NCI-H187 treated with DMSO at 0.1 percent for 48 hours (cell line): ENCODE results near the gene MAST4.

ENCODE experiments used
- DNase-seq: peaks from one replicate; lab custom pipeline; 2025; lab: John Stamatoyannopoulos, UW

The MAST4 gene

DNA sequence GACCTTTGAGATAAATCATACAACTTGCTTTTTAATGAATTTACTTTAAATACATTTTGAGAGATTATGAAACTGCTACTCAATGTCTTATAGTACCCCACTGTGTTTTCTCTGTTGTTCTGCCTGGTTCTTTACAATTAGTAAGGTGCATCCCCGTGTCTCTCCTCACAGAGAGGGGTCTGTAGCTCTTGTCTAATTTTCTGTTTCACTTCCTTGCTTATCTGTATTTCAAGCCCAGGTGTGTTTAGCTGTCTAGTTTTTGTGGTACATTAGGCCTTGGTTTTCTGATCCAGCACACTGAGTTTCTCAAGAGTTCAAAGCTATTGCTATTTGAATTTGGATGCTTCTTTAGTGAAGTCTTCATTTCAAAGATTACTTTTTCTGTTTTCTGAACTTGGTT, 105.1 kb downstream of the MAST4 start:
- DNase-seq, result no peak

DNA sequence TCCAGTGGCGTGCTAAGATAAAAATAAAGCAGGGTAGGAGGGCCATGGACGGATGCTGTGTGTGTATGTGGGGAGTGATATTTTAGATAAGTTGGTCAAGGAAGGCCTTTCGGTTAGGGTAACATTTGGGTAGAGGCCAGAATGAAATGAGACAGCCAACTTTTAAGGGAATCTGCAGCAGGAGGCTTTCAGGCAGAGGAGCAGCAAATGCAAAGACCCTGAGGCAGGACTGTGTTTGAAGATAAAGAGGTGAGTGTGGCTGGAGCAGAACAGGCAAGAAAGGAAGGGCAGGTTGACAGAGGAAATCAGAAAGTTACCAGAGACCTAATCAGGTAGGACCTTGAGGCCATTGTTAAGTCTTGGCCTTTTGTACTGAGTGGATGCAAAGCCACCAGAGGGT, 106.2 kb downstream of the MAST4 start:
- no peak for DNase-seq

- no peak for DNase-seq
These were observed 108.7 kb downstream of the MAST4 start for GRCh38 chr5:66704790-66705425.

DNA sequence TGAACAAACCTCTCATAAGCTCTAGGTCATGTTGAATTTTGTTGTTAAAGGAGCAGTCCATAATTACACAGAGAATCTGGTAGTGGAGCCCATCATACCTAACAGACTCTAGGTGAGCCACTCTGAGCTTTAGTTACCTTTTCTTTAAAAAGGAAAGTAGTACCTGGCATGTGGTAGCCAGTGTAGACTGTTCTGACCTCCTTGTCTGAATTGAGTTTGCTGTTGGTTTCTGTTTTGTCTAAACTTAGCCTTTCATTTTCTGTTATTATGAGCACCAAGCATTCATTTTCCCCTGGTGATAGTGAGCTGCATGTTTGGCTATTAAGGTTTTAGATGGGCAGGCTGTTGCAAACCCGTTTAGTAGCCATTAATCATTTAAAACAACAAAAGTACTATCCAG, 112.2 kb downstream of the MAST4 start:
- no peak for DNase-seq

DNA sequence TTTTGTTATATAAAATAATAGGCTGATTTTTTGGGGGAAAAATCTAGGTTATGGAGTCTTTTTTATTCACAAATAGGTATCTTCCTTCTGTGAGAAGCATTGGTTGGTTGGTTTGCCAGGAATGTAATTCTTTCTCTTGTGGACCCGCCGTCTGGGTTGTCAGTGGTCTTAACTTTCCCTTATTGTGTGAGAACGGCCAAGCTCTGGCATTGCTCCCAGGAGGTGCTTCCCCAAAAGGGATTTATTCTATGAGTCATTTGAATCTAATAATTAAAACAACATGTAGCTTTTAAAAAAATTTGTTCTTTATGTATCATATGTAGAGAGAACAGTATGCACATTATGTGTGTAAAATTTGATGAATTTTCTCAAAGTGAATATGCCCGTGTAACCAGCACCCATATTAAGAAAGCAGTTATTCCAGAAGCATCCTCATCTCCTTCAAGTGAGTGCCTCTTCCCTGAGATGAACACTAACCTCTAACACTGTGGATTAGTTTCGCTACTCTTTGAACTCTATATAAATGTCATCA, 114.4 kb downstream of the MAST4 start:
- DNase-seq, result no peak

DNA sequence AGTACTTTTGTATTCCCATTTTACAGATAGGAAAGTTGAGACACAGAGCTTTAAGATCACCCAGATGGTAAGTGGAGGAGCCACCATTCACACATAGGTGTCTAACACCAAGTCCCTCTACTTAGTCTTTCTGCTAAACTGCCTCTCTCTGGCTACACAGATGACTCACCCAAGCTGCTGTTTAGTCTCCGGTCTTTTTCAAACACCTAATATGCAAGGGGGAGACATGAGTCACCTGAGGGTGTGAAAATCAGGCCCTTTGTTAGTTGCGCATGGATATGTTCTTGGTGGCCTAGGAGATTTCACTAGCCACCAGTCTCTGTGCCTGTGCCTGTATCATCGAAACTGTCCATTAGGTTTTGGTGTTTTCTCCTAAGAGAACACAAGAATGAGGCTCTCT, 117.8 kb downstream of the MAST4 start:
- DNase-seq, result no peak

DNA sequence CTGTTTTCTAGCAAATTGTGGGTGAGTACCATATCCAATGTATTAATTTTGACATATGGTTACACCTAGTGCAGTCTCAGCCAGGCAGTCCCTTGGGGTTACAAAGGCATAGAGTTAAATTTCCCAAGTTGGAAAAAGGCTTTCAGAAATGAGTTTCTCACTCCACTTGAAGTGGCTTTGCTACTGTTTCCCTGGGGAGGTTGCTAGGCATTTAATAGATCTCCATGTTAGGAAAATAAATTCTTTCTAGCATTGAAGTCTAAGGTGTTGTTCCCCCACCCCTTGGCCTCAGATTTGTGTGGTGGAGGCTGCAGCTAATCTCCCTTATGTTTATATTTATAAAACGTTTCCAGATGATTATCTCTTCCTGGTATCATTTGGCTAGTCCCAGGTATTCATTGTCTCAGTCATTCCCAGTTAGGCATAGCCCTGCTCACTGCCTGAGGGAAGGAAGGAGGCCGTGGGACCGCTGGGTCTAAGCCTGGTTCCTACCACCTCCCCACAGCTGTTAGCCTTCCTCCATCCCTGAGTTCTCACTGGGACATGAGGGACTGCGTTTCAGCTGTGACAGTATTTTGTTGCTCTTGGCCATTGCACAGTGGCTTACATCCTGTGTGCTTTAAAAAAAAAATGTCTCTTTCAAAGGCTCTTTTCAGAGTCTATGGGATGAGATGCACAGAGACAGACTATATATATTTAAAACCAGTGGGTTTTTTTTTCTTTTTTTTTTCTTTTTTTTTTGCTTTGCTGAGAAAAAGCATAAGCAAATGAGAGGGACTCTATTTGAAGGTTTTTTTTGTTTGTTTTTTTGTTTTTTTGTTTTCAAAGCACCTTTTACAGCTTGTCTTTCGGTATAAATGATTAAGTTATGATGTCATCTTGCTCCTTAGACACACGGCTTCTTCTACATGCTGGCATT, 121.5 kb downstream of the MAST4 start:
- peak; percentile 37 for DNase-seq

GRCh38 chr5:66718374-66719002, 122.3 kb downstream of the MAST4 start:
- no peak for DNase-seq

DNA sequence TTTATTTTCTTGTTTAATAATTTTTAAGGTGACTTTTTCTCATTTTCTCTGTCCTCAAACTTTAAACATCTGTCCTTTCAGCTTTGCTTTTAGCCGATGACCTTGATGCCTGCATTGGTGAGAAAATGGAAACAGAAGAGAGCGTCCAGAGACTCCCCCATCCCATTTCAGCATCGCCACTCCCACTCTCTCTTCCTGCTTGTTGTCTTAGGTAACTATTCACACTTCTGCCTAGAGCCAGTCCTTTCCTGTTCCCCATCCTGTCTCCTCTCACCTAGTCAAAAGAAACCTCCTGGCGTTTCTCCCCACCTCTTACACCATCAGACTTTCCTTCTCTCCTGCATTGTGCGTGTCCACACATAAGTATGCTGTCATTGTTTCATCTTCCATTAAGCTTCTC, 124.6 kb downstream of the MAST4 start:
- DNase-seq, result no peak

DNA sequence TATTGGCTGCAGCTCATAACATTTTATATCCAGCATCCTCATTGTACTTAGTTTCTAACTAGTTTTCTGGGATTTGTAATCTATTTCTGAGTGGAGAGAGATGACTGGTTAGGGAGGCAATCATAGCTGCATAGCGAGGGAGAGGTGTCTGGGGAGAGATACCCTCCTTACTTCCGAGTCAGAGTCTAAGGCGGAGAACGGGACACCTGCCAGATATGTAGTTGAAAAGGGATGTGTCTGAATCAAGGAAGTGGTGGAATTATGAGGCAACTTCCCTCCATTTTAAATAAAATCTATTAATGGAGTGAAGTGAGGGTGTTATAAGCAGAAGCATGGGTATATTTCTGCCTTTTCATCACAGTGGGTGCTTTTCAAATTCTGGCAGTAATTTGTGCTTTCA, 126.5 kb downstream of the MAST4 start:
- DNase-seq, result no peak

DNA sequence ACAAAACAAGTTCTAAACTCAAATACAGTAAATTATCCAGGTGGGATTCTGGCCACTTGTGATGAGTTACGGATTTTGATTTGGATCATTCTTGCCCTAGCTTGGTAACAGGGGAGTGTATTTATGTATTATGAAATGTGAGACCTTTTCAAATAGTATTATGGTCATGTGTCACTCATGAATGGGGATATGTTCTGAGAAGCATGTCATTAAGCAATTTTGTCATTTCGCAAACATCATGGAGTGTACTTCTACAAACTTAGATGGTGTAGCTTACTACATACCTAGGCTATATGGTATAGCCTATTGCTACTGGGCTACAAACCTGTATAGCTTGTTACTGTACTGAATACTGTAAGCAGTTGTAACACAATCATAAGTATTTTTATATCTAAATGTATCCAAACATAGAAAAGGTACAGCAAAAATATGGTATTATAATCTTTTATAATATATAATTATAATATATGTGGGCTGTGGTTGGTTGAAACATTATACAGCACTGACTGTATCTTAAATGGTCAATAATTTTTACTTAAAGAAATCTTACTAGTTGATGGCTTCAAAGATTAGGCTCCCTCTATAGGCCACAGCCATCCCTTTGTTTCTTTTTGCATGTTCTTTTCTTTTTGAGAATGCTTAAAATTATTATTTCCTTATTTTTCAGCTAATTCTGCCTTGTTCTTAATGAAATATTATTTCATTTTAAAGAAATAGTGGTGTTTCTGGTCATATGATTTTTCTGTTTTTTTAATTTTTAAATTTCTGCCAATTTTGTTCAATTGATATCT, 128.4 kb downstream of the MAST4 start:
- DNase-seq, result no peak

DNA sequence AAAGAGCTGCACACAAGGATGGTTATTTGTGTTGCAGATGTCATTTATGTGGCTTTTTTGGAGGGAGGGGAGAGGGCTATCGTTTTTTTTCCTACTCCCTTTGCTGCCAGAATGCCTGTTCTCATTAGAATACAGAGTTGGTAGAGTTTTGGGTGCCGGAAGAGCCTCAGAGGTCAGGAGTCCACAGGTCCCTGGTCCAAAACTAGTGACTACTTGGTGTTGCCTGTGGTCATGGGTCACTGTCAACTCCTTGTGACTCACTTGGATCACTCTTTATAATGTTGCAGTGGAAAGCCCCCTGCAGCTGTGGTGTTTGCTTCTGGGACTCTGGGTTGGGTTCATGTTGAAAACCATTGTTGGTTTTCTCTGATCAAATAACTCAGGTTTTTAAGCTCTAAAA, 131.4 kb downstream of the MAST4 start:
- DNase-seq, result no peak

GRCh38 chr5:66728049-66728448, 131.9 kb downstream of the MAST4 start:
- no peak for DNase-seq

DNA sequence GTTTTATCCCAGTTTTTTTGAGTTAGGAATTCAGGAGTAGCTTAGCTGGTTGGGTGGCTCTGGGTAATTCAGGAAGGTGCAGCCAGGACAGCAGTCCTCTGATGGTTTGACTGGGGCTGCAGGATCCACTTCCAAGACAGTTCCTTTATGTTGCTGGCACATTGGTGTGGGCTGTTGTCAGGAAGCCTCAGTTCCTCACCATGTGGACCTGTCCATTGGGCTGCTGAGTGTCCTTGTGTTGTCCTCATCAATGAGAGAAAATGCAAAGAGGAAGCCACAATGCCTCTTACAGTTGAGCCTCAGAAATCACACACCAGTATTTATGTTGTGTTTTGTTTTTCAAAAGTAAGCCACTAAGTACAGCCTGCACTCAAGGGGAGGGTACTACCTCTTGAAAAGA, 140.9 kb downstream of the MAST4 start:
- DNase-seq, result no peak

DNA sequence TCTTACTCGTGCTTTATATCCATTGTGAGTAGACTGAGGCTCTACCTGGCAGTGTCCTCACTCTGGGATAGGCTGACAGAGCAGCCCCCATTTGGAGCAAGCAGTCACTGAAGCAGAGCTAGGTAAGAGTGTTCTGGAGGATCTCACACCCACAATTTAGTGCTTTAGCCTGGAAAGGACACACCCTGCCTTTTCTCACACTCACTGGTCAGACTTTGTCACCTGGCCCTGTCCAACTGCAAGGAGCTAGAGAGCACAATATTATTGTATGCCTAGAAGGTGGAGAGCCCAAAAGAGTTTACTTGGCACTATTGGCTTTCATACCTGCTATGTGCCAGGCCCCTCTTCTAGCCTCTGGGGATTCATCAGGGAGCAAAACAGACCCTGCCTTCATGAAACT, 141.9 kb downstream of the MAST4 start:
- DNase-seq, result no peak

DNA sequence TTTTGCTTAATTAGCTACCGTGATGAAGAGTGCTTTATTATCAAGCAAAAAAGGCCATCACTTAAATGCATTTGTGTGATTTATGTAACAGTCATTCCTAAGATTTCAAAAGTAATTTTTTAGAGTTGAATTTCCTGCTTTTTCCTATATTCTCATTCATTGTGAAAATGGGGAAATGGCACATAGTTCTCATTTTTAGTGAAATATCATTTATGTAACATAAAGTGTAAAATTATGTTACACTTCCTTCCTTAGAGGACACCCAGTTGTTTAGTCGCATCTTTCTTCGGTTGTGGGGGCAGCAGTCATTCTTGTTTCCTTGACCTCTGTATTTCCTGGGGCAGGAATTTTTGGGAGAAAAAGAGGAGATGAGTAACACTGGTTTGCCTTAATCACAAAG, 142.8 kb downstream of the MAST4 start:
- no peak for DNase-seq

DNA sequence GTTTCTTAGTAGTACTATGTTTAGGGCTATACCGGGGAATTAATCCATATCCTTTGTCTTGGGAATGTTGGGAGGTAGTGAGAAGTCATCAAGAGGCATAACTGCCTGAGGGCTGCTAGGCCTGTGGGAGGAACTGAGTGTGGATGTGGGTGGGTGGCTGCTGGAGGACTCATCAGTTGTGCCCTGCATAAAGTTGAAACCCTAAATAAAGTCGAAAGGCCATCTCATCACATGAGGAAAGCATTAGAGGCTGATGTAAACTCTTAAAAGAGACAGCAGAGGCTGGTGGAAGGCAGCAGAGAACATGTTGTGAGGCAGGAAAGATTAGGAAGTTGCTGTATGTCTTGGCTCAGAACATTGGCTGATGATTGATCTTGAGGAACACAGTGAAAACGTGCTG, 143.8 kb downstream of the MAST4 start:
- no peak for DNase-seq

DNA sequence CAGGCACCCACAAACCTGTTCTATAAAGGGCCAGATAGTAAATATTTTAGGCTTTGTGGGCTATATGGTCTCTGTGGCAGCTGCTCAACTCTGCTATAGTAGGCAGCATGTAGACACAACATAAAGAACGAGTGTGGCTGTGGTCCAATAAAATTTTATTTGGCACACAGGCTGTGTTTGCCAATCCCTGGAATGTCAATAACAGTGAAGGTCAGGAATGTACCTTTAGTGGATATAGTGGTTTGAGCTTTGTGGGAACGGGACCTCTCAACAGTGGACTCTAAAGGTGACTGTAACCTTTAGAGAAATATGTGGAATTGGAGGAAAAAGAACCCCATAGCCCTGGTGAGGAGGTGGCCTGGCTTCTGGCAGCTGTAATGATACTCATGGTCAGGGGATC, 145.2 kb downstream of the MAST4 start:
- no peak for DNase-seq

- DNase-seq, result no peak
These were observed 146.1 kb downstream of the MAST4 start for GRCh38 chr5:66742083-66742895.

GRCh38 chr5:66742896-66743247, 146.7 kb downstream of the MAST4 start:
- no peak for DNase-seq

GRCh38 chr5:66743344-66743743, 147.2 kb downstream of the MAST4 start:
- no peak for DNase-seq
